ENCODE data around the gene NEUROD2. TPM values are rescaled to one million over a fixed set of nuclear protein-coding genes. Genes with fewer than 3 reads are reported as not detected.

Gene NEUROD2
- total and polyA plus RNA-seq, 10 of the 15 experiments (the other 5 are each of a cell fraction or from before 2014, with no cell fraction given): not detected

- no peak for TF ChIP-seq ATF2 (IDR thresholded peaks at IDR 0.05; ENCODE audit: low read length)
- TF ChIP-seq BCL3 (IDR thresholded peaks at IDR 0.05; ENCODE audit: borderline replicate concordance, insufficient read depth, low read depth, low read length, poor library complexity, severe bottlenecking): no peak
- TF ChIP-seq IKZF2 (IDR thresholded peaks at IDR 0.05): peak in 1 of 2 experiments; percentile 30; a peak in 1 of 4 replicates
- TF ChIP-seq MLLT1 (IDR thresholded peaks at IDR 0.05): no peak
- no peak for TF ChIP-seq ZBTB33 (IDR thresholded peaks at IDR 0.05)
- TF ChIP-seq CREM (IDR thresholded peaks at IDR 0.05; ENCODE audit: low read depth): no peak
- no peak for TF ChIP-seq NFYA (IDR thresholded peaks at IDR 0.05; ENCODE audit: borderline replicate concordance, low read depth, low read length)
- no peak for TF ChIP-seq KAT2A (conservative IDR thresholded peaks at IDR 0.05; ENCODE audit: control insufficient read depth, low read depth, low read length)
- TF ChIP-seq IRF3 (IDR thresholded peaks at IDR 0.05): no peak
- TF ChIP-seq ZSCAN29 (IDR thresholded peaks at IDR 0.05): no peak
- TF ChIP-seq JUND (IDR thresholded peaks at IDR 0.05; ENCODE audit: low read depth, low read length): no peak
- TF ChIP-seq MTA3 (IDR thresholded peaks at IDR 0.05; ENCODE audit: borderline replicate concordance, low read length): no peak
- peak; percentile 46; the same call in 1 of the 2 replicates for TF ChIP-seq YY1 (IDR thresholded peaks at IDR 0.05; ENCODE audit: low read depth, low read length)
Observed at GRCh38 chr17:39623356-39623950, 15.7 kb upstream of the NEUROD2 start (continued).

Data from GM12878 (cell line).